C4-2B (cell line): ENCODE measurements around the gene TSSK6.

Experiments
- CTCF ChIP-seq: fragments of 450-650 bp; conservative IDR thresholded peaks from 2 replicates; pipeline ENCODE4 v1.5.1; 2017; ENCODE audit warnings: mild to moderate bottlenecking
- ZFX ChIP-seq: fragments of 450-650 bp; IDR thresholded peaks from 2 replicates; pipeline ENCODE4 v1.6.1; 2017

GRCh38 chr19:19553670-19554069, 38.3 kb upstream of the TSSK6 start:
- no peak for TF ChIP-seq CTCF
- TF ChIP-seq ZFX: no peak
